Measurements from ENCODE around the gene ACSS3. TPM values are rescaled to one million over a fixed set of nuclear protein-coding genes. Genes with fewer than 3 reads are reported as not detected.

Gene ACSS3
- total and polyA plus RNA-seq, 10 of the 15 experiments (the other 5 are each of a cell fraction or from before 2014, with no cell fraction given), result 0.06 to 0.31 TPM; not detected in 8

DNA sequence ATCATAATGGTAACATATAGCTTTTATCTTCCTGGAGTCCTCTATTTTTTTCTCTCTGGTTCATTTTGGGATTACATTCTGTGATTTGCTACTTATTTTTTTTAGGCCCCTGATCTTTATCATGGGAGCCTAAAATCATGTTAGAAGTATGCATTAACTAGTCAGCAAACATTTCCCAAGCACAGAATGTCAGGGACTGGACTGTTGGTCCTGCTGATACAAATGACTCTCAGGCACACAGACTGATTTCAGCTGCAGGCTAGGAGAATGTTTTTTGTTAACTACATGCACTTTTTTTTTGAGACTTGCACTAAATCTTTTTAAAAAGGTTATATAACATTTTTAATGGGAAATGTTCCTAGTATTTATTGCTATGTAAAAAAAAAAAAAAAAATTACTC lies 131.1 kb downstream of the ACSS3 start:
- H3K9ac ChIP-seq (ENCODE audit: control insufficient read depth, insufficient read depth, low read length), result no peak overlapping the region
- no peaks in the 10 kb centered on the region for H3K36me3 ChIP-seq (ENCODE audit: control insufficient read depth in 2 of 2, insufficient read depth in 2 of 2, low read length in 1 of 2)
- FAIRE-seq (no peak), ATAC-seq (no peak), DNase-seq (ENCODE audit: low read depth, low spot score) (no peak)
- in situ Hi-C loops (cut with MboI), result no loop called here
- ChIA-PET POLR2A (interaction anchor here (0.6 kb wide), 1 partner anchor 1562 kb away, joined by 5 read pairs; no protein-coding TSS in a partner anchor), RAD21 (ENCODE audit: unreplicated experiment) (no interaction called here), SMC1A (ENCODE audit: uncharacterized antibody, unreplicated experiment) (interaction anchor here (1.1 kb wide), 1 partner anchor 11 kb away, joined by 3 read pairs; no protein-coding TSS in a partner anchor), CTCF (interaction anchor here (0.7 kb wide), 1 partner anchor 9 kb away, joined by 4 read pairs; no protein-coding TSS in a partner anchor)
- no peak overlapping the region for H3K4me3 ChIP-seq
- H3K4me2 ChIP-seq (ENCODE audit: control insufficient read depth, insufficient read depth), result no peak overlapping the region
- H2AFZ ChIP-seq (ENCODE audit: control insufficient read depth, low read depth, low read length), result no peak overlapping the region
- H3K27me3 ChIP-seq (replicated peaks in 1 of 2; ENCODE audit: control insufficient read depth in 2 of 2, insufficient read depth in 2 of 2, low read length in 1 of 2), result no peaks in the 10 kb centered on the region
- no peaks in the 10 kb centered on the region for H3K4me1 ChIP-seq (ENCODE audit: control insufficient read depth, insufficient read depth, low read length)
- no peaks in the 10 kb centered on the region for H4K20me1 ChIP-seq (ENCODE audit: control insufficient read depth, insufficient read depth)
- H3K9me3 ChIP-seq (replicated peaks; ENCODE audit: control insufficient read depth, insufficient read depth, low read length), result no peaks in the 10 kb centered on the region
- no peaks in the 10 kb centered on the region for H3K79me2 ChIP-seq (ENCODE audit: control insufficient read depth, insufficient read depth, low read length)
- no peak overlapping the region for H3K27ac ChIP-seq (ENCODE audit: control insufficient read depth, insufficient read depth)
- BruUV-seq (replicated peaks), result no TSS peak
- intact Hi-C loops (cut with micrococcal nuclease; ENCODE audit: unreplicated experiment), result no loop called here
- TF ChIP-seq, protein P1, sequence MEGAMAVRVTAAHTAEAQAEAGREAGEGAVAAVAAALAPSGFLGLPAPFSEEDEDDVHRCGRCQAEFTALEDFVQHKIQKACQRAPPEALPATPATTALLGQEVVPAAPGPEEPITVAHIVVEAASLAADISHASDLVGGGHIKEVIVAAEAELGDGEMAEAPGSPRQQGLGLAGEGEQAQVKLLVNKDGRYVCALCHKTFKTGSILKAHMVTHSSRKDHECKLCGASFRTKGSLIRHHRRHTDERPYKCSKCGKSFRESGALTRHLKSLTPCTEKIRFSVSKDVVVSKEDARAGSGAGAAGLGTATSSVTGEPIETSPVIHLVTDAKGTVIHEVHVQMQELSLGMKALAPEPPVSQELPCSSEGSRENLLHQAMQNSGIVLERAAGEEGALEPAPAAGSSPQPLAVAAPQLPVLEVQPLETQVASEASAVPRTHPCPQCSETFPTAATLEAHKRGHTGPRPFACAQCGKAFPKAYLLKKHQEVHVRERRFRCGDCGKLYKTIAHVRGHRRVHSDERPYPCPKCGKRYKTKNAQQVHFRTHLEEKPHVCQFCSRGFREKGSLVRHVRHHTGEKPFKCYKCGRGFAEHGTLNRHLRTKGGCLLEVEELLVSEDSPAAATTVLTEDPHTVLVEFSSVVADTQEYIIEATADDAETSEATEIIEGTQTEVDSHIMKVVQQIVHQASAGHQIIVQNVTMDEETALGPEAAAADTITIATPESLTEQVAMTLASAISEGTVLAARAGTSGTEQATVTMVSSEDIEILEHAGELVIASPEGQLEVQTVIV (IDR thresholded peaks at IDR 0.05; ENCODE audit: borderline replicate concordance, partially characterized antibody), result no peak
- TF ChIP-seq, protein P2, sequence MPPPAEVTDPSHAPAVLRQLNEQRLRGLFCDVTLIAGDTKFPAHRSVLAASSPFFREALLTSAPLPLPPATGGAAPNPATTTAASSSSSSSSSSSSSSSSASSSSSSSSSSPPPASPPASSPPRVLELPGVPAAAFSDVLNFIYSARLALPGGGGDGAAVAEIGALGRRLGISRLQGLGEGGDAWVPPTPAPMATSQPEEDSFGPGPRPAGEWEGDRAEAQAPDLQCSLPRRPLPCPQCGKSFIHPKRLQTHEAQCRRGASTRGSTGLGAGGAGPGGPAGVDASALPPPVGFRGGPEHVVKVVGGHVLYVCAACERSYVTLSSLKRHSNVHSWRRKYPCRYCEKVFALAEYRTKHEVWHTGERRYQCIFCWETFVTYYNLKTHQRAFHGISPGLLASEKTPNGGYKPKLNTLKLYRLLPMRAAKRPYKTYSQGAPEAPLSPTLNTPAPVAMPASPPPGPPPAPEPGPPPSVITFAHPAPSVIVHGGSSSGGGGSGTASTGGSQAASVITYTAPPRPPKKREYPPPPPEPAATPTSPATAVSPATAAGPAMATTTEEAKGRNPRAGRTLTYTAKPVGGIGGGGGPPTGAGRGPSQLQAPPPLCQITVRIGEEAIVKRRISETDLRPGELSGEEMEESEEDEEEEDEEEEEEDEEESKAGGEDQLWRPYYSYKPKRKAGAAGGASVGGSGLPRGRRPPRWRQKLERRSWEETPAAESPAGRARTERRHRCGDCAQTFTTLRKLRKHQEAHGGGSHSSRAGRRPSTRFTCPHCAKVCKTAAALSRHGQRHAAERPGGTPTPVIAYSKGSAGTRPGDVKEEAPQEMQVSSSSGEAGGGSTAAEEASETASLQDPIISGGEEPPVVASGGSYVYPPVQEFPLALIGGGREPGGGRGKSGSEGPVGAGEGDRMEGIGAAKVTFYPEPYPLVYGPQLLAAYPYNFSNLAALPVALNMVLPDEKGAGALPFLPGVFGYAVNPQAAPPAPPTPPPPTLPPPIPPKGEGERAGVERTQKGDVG (CRISPR knock-in tag; IDR thresholded peaks at IDR 0.05), result no peak
- TF ChIP-seq, protein P3, sequence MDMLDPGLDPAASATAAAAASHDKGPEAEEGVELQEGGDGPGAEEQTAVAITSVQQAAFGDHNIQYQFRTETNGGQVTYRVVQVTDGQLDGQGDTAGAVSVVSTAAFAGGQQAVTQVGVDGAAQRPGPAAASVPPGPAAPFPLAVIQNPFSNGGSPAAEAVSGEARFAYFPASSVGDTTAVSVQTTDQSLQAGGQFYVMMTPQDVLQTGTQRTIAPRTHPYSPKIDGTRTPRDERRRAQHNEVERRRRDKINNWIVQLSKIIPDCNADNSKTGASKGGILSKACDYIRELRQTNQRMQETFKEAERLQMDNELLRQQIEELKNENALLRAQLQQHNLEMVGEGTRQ (IDR thresholded peaks at IDR 0.05; ENCODE audit: borderline replicate concordance, low read depth, low read length), result no peak
- TF ChIP-seq, protein P4, sequence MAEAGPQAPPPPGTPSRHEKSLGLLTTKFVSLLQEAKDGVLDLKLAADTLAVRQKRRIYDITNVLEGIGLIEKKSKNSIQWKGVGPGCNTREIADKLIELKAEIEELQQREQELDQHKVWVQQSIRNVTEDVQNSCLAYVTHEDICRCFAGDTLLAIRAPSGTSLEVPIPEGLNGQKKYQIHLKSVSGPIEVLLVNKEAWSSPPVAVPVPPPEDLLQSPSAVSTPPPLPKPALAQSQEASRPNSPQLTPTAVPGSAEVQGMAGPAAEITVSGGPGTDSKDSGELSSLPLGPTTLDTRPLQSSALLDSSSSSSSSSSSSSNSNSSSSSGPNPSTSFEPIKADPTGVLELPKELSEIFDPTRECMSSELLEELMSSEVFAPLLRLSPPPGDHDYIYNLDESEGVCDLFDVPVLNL (IDR thresholded peaks at IDR 0.05; ENCODE audit: low read depth, low read length), result no peak
- no peak for TF ChIP-seq RB1 (IDR thresholded peaks at IDR 0.05; ENCODE audit: borderline replicate concordance)
- TF ChIP-seq, protein P5, sequence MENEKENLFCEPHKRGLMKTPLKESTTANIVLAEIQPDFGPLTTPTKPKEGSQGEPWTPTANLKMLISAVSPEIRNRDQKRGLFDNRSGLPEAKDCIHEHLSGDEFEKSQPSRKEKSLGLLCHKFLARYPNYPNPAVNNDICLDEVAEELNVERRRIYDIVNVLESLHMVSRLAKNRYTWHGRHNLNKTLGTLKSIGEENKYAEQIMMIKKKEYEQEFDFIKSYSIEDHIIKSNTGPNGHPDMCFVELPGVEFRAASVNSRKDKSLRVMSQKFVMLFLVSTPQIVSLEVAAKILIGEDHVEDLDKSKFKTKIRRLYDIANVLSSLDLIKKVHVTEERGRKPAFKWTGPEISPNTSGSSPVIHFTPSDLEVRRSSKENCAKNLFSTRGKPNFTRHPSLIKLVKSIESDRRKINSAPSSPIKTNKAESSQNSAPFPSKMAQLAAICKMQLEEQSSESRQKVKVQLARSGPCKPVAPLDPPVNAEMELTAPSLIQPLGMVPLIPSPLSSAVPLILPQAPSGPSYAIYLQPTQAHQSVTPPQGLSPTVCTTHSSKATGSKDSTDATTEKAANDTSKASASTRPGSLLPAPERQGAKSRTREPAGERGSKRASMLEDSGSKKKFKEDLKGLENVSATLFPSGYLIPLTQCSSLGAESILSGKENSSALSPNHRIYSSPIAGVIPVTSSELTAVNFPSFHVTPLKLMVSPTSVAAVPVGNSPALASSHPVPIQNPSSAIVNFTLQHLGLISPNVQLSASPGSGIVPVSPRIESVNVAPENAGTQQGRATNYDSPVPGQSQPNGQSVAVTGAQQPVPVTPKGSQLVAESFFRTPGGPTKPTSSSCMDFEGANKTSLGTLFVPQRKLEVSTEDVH (IDR thresholded peaks at IDR 0.05; ENCODE audit: low read depth, partially characterized antibody), result no peak
- no peak for TF ChIP-seq PAX8 (IDR thresholded peaks at IDR 0.05)
- TF ChIP-seq GATAD2B (conservative IDR thresholded peaks at IDR 0.05; ENCODE audit: low read depth), result no peak
- TF ChIP-seq, protein P6, sequence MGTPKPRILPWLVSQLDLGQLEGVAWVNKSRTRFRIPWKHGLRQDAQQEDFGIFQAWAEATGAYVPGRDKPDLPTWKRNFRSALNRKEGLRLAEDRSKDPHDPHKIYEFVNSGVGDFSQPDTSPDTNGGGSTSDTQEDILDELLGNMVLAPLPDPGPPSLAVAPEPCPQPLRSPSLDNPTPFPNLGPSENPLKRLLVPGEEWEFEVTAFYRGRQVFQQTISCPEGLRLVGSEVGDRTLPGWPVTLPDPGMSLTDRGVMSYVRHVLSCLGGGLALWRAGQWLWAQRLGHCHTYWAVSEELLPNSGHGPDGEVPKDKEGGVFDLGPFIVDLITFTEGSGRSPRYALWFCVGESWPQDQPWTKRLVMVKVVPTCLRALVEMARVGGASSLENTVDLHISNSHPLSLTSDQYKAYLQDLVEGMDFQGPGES (IDR thresholded peaks at IDR 0.05), result no peak
